GM06990 (cell line): Measurements from ENCODE around the gene LBH.

Source experiments
- DNase-seq: peaks from one replicate; pipeline ENCODE4 v3.0.0-alpha.2; 2011; ENCODE audit not compliant: insufficient read length; ENCODE audit errors: extremely low read depth
- H3K27me3 ChIP-seq: replicated peaks from 2 replicates; pipeline ENCODE4 v1.6.0; 2011; ENCODE audit warnings: low read length; ENCODE audit not compliant: control insufficient read depth, insufficient read depth
- H3K36me3 ChIP-seq: 2 replicates; pipeline ENCODE4 v1.5.1; 2011; ENCODE audit warnings: low read length; ENCODE audit not compliant: control insufficient read depth, insufficient read depth
- H3K4me3 ChIP-seq: replicated peaks from 2 replicates; pipeline ENCODE4 v1.5.1; 2011; ENCODE audit warnings: low read depth, mild to moderate bottlenecking, control low read depth, low read length
- TF ChIP-seq, protein P1 (sequence below): IDR thresholded peaks from 2 replicates; pipeline ENCODE4 v1.5.1; 2011; ENCODE audit warnings: low read length, control low read depth, mild to moderate bottlenecking, inconsistent platforms; ENCODE audit not compliant: insufficient read depth, poor library complexity, severe bottlenecking

The LBH gene

DNA sequence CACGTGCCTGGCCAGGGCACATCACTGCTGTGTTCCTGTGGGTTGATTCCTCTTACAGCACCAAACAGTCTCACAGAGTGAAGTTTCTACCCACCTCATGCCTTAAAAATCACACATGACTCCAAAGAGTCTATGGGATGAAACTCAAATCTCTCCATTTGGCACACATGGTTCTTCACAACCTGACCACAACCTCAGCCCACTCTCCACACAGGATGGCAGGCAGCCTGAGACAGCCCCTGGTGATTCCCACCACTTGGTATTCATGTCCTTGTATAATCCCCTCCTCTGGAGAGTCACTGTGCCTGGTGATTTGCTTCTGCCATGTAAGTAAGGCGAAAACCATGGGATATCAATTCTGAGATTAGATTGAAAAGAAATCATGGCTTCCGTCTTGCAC lies 46.2 kb downstream of the LBH start:
- no peak overlapping the region for H3K4me3 ChIP-seq
- H3K27me3 ChIP-seq, result no peaks in the 10 kb centered on the region
- H3K36me3 ChIP-seq, result no peaks in the 10 kb centered on the region
- no peak for DNase-seq
- TF ChIP-seq, protein P1, sequence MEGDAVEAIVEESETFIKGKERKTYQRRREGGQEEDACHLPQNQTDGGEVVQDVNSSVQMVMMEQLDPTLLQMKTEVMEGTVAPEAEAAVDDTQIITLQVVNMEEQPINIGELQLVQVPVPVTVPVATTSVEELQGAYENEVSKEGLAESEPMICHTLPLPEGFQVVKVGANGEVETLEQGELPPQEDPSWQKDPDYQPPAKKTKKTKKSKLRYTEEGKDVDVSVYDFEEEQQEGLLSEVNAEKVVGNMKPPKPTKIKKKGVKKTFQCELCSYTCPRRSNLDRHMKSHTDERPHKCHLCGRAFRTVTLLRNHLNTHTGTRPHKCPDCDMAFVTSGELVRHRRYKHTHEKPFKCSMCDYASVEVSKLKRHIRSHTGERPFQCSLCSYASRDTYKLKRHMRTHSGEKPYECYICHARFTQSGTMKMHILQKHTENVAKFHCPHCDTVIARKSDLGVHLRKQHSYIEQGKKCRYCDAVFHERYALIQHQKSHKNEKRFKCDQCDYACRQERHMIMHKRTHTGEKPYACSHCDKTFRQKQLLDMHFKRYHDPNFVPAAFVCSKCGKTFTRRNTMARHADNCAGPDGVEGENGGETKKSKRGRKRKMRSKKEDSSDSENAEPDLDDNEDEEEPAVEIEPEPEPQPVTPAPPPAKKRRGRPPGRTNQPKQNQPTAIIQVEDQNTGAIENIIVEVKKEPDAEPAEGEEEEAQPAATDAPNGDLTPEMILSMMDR, result no peak

DNA sequence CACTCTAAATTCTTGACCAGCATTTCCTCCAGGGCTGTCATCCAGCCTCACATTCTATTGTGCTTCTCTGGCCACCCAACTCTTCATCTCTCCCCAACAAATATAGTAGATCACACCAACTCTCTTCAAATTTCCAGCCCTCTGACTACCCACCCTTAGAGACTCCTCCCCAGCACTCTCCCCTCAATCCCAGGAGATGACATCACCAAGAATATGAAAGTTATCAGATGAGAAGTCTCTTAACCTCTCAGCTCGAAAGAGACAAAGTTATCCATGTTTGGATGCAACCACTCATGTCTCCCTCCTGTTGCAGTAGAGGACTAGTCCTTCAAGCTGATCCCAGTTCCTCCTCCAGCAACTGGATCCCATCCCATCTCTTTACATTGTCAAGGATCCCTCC lies 47.1 kb downstream of the LBH start:
- no peak for DNase-seq
- TF ChIP-seq, protein P1, result no peak
- Histone ChIP-seq H3K27me3 (no peaks in the 10 kb centered on the region), H3K4me3 (no peak overlapping the region), H3K36me3 (no peaks in the 10 kb centered on the region)

DNA sequence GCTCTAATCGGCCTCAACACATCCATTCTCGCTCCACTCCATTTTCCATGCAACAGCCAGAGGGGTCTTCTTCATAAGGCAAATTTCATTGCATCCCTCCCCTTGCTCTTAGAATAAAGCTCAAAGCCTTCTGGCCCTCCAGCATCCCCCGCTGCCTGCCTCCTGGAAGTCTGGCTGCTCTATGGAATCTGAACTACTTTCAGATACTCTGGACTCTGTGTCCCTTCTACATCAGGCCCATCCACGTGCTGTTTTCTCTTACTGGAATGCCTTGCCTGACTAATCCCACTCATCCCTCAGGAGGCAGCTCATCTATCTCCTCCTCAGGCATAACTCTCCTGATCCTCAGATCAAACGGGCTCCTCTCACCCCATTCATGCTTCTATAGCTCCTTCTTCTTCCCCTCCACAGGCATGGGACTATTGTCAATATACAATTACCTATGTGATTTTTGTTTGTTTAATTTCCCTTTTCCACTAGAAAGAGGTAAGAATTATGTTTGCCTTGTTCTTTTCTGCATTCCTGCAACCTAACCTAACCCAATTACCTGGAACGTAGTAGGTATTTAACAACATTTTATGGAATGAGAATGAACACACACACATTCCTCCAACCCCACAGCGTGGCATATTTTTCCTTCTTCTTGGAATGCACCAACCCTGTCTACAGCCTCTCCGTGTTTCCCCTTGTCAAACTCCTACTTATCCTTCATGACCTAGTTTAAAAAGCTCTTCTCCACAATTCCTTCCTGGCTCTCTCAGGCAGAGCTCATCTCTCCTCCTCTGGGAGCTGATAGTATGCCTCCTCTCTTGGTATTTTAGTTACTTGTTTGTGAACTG lies 49.5 kb downstream of the LBH start:
- no peaks in the 10 kb centered on the region for H3K36me3 ChIP-seq
- no peak for DNase-seq
- TF ChIP-seq, protein P1, result no peak
- H3K4me3 ChIP-seq, result no peak overlapping the region
- no peaks in the 10 kb centered on the region for H3K27me3 ChIP-seq

DNA sequence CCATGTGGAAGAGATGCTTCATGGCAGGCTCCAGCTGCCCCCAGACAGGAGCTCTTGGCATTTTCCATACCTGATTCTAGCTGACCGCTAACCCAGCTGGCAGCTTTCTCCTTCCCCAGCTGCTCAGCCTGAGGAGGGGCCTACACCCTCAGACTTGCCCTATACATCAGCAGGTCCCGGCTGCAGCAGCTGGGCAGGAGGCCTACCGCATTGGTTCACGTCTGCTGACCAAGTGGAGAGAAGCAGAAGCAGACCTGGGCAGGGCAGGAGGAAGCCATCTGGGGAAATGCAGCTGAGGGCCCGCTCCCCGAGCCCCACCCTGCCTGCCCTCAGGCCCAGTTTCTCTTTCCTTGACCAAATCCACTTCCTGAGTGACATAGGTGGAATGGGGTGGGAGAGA lies 50.7 kb downstream of the LBH start:
- no peaks in the 10 kb centered on the region for H3K27me3 ChIP-seq
- no peak overlapping the region for H3K4me3 ChIP-seq
- TF ChIP-seq, protein P1, result no peak
- no peaks in the 10 kb centered on the region for H3K36me3 ChIP-seq
- DNase-seq, result peak; percentile 56

DNA sequence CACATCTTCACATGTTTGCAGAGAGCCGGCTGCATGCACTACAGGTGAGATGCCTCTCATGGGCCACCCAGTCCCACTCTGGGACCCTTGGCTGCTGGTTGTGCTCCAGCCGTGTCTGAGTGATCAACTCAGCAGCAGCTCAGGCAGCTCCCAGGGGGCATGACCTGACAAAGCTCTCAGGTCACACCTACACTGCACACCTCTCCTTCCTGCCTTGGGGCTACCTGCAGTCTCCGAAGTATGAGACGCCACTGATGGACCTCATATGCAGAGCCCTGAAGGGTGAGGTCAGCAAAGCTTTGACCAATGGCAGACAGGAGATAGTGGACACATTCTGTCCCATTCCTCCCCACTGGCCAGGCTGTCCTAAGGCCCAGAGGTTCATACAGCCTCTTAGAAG lies 51.4 kb downstream of the LBH start:
- no peak for DNase-seq
- H3K36me3 ChIP-seq, result no peaks in the 10 kb centered on the region
- H3K27me3 ChIP-seq, result no peaks in the 10 kb centered on the region
- H3K4me3 ChIP-seq, result no peak overlapping the region
- TF ChIP-seq, protein P1, result no peak
